Measurements from ENCODE around the gene MRC1.

GRCh38 chr10:17795083-17795482 is 14.1 kb upstream of the MRC1 start:
- no peak for TF ChIP-seq POLR2A (IDR thresholded peaks at IDR 0.05)
- TF ChIP-seq, protein P1, sequence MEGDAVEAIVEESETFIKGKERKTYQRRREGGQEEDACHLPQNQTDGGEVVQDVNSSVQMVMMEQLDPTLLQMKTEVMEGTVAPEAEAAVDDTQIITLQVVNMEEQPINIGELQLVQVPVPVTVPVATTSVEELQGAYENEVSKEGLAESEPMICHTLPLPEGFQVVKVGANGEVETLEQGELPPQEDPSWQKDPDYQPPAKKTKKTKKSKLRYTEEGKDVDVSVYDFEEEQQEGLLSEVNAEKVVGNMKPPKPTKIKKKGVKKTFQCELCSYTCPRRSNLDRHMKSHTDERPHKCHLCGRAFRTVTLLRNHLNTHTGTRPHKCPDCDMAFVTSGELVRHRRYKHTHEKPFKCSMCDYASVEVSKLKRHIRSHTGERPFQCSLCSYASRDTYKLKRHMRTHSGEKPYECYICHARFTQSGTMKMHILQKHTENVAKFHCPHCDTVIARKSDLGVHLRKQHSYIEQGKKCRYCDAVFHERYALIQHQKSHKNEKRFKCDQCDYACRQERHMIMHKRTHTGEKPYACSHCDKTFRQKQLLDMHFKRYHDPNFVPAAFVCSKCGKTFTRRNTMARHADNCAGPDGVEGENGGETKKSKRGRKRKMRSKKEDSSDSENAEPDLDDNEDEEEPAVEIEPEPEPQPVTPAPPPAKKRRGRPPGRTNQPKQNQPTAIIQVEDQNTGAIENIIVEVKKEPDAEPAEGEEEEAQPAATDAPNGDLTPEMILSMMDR (IDR thresholded peaks at IDR 0.05), result no peak

Data from Peyer's patch (tissue), 4 donors.